GM23338 (cell line): ENCODE measurements around the gene P2RX7.

ENCODE experiments used
- CREB1 ChIP-seq: fragments of 250-450 bp; sonication (Bioruptor Pico); IDR thresholded peaks from 2 replicates; pipeline ENCODE4 v1.5.0; 2020; ENCODE audit warnings: low read depth, mild to moderate bottlenecking, moderate library complexity
- CTCF ChIP-seq, 2 experiments: fragments of 200-600 bp in 1 of 2; sonication (generic) in 1 of 2; conservative IDR thresholded peaks; 2 replicates each; pipeline versions ENCODE4 v1.5.1 to v1.6.1; 2016 to 2017; ENCODE audit warnings: antibody characterized with exemption in 2 of 2, low read depth in 2 of 2, mild to moderate bottlenecking in 2 of 2, moderate library complexity in 1 of 2
- EZH2 ChIP-seq: fragments of 200-600 bp; sonication (generic); IDR thresholded peaks from one replicate; pipeline ENCODE4 v1.8.0; 2017; ENCODE audit warnings: antibody characterized with exemption, mild to moderate bottlenecking, low read depth; ENCODE audit not compliant: unreplicated experiment
- EZH2phosphoT487 ChIP-seq: fragments of 200-600 bp; sonication (generic); IDR thresholded peaks from one replicate; pipeline ENCODE4 v1.8.1; 2018; ENCODE audit warnings: antibody characterized with exemption; ENCODE audit not compliant: unreplicated experiment
- JUNB ChIP-seq: IDR thresholded peaks from one replicate; pipeline ENCODE4 v1.6.1; 2016; ENCODE audit warnings: antibody characterized with exemption; ENCODE audit not compliant: unreplicated experiment
- POLR2AphosphoS5 ChIP-seq: IDR thresholded peaks from 2 replicates; pipeline ENCODE4 v1.6.1; 2016; ENCODE audit warnings: antibody characterized with exemption, low read depth
- REST ChIP-seq: IDR thresholded peaks from one replicate; pipeline ENCODE4 v1.6.1; 2018; ENCODE audit warnings: antibody characterized with exemption; ENCODE audit not compliant: unreplicated experiment

GRCh38 chr12:121144416-121144914, 11.8 kb downstream of the P2RX7 start:
- TF ChIP-seq CTCF (conservative IDR thresholded peaks at IDR 0.05; ENCODE audit: low read depth in 2 of 2) (no peak), EZH2phosphoT487 (no peak), POLR2AphosphoS5 (no peak), REST (no peak), EZH2 (no peak), JUNB (no peak), CREB1 (no peak)
